Duodenal mucosa (tissue), 2 donors: ENCODE data around the gene PXMP2.
A peak's percentile ranks its signal among the peaks of the same experiment; 100 is the strongest.
"Not testable (repeated sequence)": the region's sequence is repeated elsewhere in the genome, so short reads cannot be mapped to it uniquely, and the experiment has no call there.

Experiments
- H3K27ac ChIP-seq: one replicate; pipeline ENCODE4 v1.7.0; 2013; ENCODE audit warnings: low read depth, low read length
- H3K27me3 ChIP-seq, 2 donors: one replicate each; pipeline ENCODE4 v1.7.0; 2013; ENCODE audit warnings: low read length in 2 of 2, control low read depth in 1 of 2; ENCODE audit not compliant: insufficient read depth in 2 of 2, control insufficient read depth in 1 of 2
- H3K36me3 ChIP-seq, 2 donors: one replicate each; pipeline ENCODE4 v1.7.0; 2013; ENCODE audit warnings: low read length in 2 of 2, control low read depth in 1 of 2; ENCODE audit not compliant: insufficient read depth in 2 of 2, control insufficient read depth in 1 of 2
- H3K4me1 ChIP-seq, 2 donors: one replicate each; pipeline ENCODE4 v1.7.0; 2013; ENCODE audit warnings: low read length in 2 of 2, control low read depth in 1 of 2; ENCODE audit not compliant: insufficient read depth in 2 of 2, control insufficient read depth in 1 of 2
- H3K4me3 ChIP-seq, 2 donors: one replicate each; pipeline ENCODE4 v1.7.0; 2013; ENCODE audit warnings: low read length in 2 of 2, low read depth in 1 of 2
- H3K9ac ChIP-seq, 2 donors: one replicate each; pipeline ENCODE4 v1.7.0; 2013; ENCODE audit warnings: low read length in 2 of 2, low read depth in 1 of 2
- H3K9me3 ChIP-seq, 2 donors: one replicate each; pipeline ENCODE4 v1.7.0; 2013; ENCODE audit warnings: low read length in 2 of 2, control low read depth in 1 of 2; ENCODE audit not compliant: control insufficient read depth in 1 of 2

PXMP2 gene

GRCh38 chr12:132694888-132695287, 7.5 kb downstream of the PXMP2 start:
- not testable (repeated sequence) for H3K9me3 ChIP-seq, H3K27me3 ChIP-seq, H3K27ac ChIP-seq, H3K4me1 ChIP-seq, H3K4me3 ChIP-seq, H3K9ac ChIP-seq
- peaks cover 0 to 52% of the 10 kb centered on the region in 2 donors for H3K36me3 ChIP-seq

GRCh38 chr12:132695431-132695830, 8.0 kb downstream of the PXMP2 start:
- no peak overlapping the region for H3K27ac ChIP-seq
- H3K9ac ChIP-seq = no peak overlapping the region
- no peaks in the 10 kb centered on the region for H3K27me3 ChIP-seq
- peaks cover 0 to 53% of the 10 kb centered on the region in 2 donors for H3K36me3 ChIP-seq
- no peaks in the 10 kb centered on the region for H3K9me3 ChIP-seq
- no peak overlapping the region for H3K4me3 ChIP-seq
- H3K4me1 ChIP-seq = no peaks in the 10 kb centered on the region

- H3K27ac ChIP-seq = no peak overlapping the region
- H3K4me3 ChIP-seq = no peak overlapping the region
- H3K27me3 ChIP-seq = no peaks in the 10 kb centered on the region
- no peaks in the 10 kb centered on the region for H3K4me1 ChIP-seq
- peaks cover 8 to 66% of the 10 kb centered on the region in 2 donors for H3K36me3 ChIP-seq
- H3K9ac ChIP-seq = no peak overlapping the region
- no peaks in the 10 kb centered on the region for H3K9me3 ChIP-seq
Measured at GRCh38 chr12:132698341-132698740, 11.0 kb downstream of the PXMP2 start.

GRCh38 chr12:132700212-132700822, 12.9 kb downstream of the PXMP2 start:
- no peak overlapping the region for H3K9ac ChIP-seq
- H3K36me3 ChIP-seq = peaks cover 19 to 75% of the 10 kb centered on the region in 2 donors
- H3K27ac ChIP-seq = no peak overlapping the region
- no peak overlapping the region for H3K4me3 ChIP-seq
- no peaks in the 10 kb centered on the region for H3K27me3 ChIP-seq
- H3K4me1 ChIP-seq = no peaks in the 10 kb centered on the region
- H3K9me3 ChIP-seq = no peaks in the 10 kb centered on the region

- H3K36me3 ChIP-seq = peaks cover 26 to 63% of the 10 kb centered on the region in 2 donors
- H3K27ac ChIP-seq = no peak overlapping the region
- no peak overlapping the region for H3K9ac ChIP-seq
- H3K4me3 ChIP-seq = no peak overlapping the region
- H3K4me1 ChIP-seq = no peaks in the 10 kb centered on the region
- no peaks in the 10 kb centered on the region for H3K9me3 ChIP-seq
- no peaks in the 10 kb centered on the region for H3K27me3 ChIP-seq
Measured at GRCh38 chr12:132702640-132703039, 15.3 kb downstream of the PXMP2 start.

- H3K36me3 ChIP-seq = peaks cover 26 to 53% of the 10 kb centered on the region in 2 donors
Measured at GRCh38 chr12:132703641-132704040, 16.3 kb downstream of the PXMP2 start.

GRCh38 chr12:132707241-132707640, 19.9 kb downstream of the PXMP2 start:
- no peak overlapping the region for H3K4me3 ChIP-seq
- peaks cover 18 to 26% of the 10 kb centered on the region in 2 donors for H3K36me3 ChIP-seq
- H3K27me3 ChIP-seq = no peaks in the 10 kb centered on the region
- H3K9ac ChIP-seq = no peak overlapping the region
- H3K9me3 ChIP-seq = no peaks in the 10 kb centered on the region
- H3K4me1 ChIP-seq = peaks cover 0 to 6% of the 10 kb centered on the region in 2 donors
- H3K27ac ChIP-seq = no peak overlapping the region

More at GRCh38 chr12:132703641-132704040, 16.3 kb downstream of the PXMP2 start:
- no peak overlapping the region for H3K4me3 ChIP-seq
- H3K9ac ChIP-seq = no peak overlapping the region
- H3K27ac ChIP-seq = no peak overlapping the region
- H3K9me3 ChIP-seq = no peaks in the 10 kb centered on the region
- H3K4me1 ChIP-seq = no peaks in the 10 kb centered on the region
- H3K27me3 ChIP-seq = no peaks in the 10 kb centered on the region

- Histone ChIP-seq H3K4me1 (peaks cover 0 to 6% of the 10 kb centered on the region in 2 donors), H3K36me3 (peaks cover 18 to 20% of the 10 kb centered on the region in 2 donors), H3K9ac (no peak overlapping the region), H3K9me3 (no peaks in the 10 kb centered on the region), H3K4me3 (no peak overlapping the region), H3K27me3 (no peaks in the 10 kb centered on the region), H3K27ac (no peak overlapping the region)
Measured at GRCh38 chr12:132708150-132708549, 20.8 kb downstream of the PXMP2 start.

GRCh38 chr12:132710043-132710404, 22.6 kb downstream of the PXMP2 start:
- Histone ChIP-seq H3K27me3 (no peaks in the 10 kb centered on the region), H3K27ac (peak overlapping the region; percentile 83), H3K4me3 (peak overlapping the region; percentile 84 to 94), H3K9ac (peak overlapping the region; percentile 71 to 86), H3K9me3 (no peaks in the 10 kb centered on the region), H3K4me1 (peaks cover 0 to 6% of the 10 kb centered on the region in 2 donors), H3K36me3 (peaks cover 7 to 11% of the 10 kb centered on the region in 2 donors)

- Histone ChIP-seq H3K27ac (peak within 1 kb of the TSS; percentile 83), H3K4me1 (peaks cover 0 to 6% of the 10 kb centered on the region in 2 donors), H3K9me3 (no peaks in the 10 kb centered on the region), H3K36me3 (peaks cover 7 to 11% of the 10 kb centered on the region in 2 donors), H3K4me3 (peak within 1 kb of the TSS; percentile 84 to 94), H3K27me3 (no peaks in the 10 kb centered on the region), H3K9ac (peak within 1 kb of the TSS; percentile 71 to 86)
Measured at GRCh38 chr12:132710405-132711079, 23.2 kb downstream of the PXMP2 start, which contains the start of gene PGAM5. PGAM5 (plus strand) TSS chr12:132710842; CDS start chr12:132710877, 35 bp downstream.
